DMS 273 treated with DMSO at 0.1 percent for 48 hours (cell line): ENCODE measurements around the gene KCNIP3.

Experiments used
- DNase-seq: peaks from one replicate; lab custom pipeline; 2025; lab: John Stamatoyannopoulos, UW

KCNIP3 gene

DNA sequence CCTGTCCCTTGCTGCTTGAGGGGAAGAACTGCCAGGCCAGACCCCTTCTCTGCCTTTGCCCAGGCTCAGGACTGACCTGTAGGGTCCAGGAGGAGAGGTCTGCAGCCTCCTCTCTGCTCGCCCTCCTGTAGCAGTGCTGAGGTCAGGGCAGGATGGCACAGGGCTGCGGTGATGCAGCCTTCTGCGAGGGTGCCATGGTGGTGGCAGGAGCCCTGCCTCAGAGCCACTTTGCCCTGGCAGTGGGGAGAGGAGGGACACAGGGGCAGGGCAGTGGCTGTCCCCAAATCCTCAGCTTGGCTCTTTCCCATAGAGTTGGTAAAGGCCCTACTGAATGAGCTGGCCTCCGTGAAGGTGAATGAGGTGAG is 22.0 kb upstream of the KCNIP3 start:
- DNase-seq: no peak

- no peak for DNase-seq
Measured at GRCh38 chr2:95275601-95276243, 21.4 kb upstream of the KCNIP3 start.

GRCh38 chr2:95276244-95276887 is 20.8 kb upstream of the KCNIP3 start:
- no peak for DNase-seq

DNA sequence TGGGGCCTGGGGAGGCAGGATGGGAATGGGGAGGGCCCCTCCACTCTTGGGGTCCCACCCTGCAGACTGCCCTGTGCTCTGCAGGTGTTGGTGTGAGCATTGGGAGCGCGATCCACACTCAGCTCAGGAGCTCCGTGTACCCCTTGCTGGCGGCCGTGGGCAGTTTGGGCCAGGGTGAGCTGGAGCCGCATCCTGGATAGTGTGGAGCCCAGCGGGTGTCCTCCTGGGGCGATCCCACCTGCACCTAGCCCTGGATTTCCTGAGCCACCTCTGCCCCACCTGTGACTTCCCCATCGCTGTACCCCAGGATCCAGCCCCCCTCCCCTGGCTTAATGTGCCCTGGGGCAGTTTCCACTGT is 20.3 kb upstream of the KCNIP3 start:
- no peak for DNase-seq

DNA sequence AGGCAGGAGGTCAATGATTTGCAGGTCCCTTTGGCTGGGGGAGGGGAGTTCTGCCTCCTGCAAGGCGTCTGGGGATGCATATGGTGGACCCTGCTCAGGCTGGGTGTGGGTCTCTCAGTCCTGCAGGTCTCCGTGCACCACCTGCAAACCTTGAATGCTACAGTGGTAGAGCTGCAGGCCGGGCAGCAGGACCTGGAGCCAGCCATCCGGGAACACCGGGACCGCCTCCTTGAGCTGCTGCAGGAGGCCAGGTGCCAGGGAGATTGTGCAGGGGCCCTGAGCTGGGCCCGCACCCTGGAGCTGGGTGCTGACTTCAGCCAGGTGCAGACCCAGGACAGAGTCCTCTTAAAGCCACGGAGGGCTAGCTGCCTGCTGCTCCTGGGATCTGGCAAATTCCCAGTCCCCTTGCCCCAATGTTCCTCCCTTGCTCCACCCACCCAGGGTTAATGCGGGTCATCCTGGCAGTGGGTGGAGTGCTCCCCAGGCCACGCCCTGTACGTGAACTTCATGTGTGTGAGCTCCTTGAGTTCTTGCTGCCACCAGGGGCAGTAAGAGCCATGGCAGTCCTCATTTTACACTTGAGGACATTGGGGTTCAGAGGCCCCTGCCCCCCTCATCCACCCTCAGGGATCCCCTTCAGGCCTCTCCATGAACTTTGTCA is 19.8 kb upstream of the KCNIP3 start:
- DNase-seq: no peak

DNA sequence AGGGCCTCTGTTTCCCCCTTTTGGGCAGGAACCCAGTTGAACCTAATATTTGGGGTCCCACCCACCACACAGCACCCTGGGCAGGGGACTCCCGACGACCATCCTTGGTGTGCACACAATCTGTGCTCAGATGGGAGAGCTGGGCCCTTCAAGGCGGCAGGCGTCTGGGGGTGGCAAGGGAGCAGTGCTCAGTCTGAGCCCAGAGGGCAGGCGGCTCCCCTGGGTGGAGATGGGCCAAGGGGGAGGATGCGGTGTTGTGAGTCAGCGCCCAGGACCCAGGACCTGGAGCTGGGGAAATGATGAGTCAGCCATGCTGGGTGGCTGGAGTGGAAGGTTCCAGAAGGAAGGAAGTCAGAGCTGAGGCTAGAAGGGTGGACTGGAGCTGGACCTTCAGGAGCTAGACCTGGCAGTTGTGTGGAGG is 19.1 kb upstream of the KCNIP3 start:
- no peak for DNase-seq

DNA sequence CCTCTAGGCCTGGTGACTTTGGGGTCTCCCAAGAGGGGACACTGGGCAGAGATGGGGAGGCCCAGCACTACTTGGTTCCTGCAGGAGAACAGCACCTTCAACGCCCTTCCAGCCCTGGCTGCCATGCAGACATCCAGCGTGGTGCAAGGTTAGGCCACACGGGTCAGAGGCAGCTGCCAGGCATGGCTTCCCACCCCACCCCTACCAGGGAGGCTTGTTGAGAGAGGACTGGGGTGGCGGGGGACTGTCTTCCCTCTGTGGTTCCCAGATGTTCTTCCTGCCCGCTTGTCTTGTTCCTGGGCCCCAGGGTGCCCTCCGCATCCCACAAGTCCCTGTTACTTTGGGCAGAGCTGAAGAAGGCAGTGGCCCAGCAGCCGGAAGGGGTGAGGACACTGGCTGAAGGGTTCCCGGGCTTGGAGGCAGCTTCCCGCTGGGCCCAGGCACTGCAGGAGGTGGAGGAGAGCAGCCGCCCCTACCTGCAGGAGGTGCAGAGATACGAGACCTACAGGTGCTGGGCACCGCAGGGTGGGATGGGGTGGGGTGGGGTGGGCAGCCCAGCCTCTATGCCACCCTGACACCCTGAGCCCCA is 18.4 kb upstream of the KCNIP3 start:
- DNase-seq: no peak

DNA sequence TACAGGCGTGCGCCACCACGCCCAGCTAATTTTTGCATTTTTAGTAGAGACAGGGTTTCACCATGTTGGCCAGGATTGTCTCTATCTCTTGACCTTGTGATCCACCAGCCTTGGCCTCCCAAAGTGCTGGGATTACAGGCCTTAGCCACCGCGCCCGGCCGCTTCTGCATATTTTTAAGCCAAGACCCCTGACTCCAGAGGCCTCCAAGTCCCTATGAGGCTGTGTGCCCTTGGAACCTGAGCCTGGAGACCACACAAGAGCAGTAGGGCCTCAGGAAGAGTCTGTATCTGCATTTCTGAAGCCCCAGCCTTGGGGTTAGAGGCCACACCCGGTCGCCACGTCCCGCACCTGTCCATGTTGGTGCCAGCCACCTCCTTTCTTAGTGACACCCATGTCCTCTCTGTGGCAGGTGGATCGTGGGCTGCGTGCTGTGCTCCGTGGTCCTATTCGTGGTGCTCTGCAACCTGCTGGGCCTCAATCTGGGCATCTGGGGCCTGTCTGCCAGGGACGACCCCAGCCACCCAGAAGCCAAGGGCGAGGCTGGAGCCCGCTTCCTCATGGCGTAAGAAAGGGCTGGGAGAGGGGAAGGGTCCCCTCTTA is 17.6 kb upstream of the KCNIP3 start:
- no peak for DNase-seq

DNA sequence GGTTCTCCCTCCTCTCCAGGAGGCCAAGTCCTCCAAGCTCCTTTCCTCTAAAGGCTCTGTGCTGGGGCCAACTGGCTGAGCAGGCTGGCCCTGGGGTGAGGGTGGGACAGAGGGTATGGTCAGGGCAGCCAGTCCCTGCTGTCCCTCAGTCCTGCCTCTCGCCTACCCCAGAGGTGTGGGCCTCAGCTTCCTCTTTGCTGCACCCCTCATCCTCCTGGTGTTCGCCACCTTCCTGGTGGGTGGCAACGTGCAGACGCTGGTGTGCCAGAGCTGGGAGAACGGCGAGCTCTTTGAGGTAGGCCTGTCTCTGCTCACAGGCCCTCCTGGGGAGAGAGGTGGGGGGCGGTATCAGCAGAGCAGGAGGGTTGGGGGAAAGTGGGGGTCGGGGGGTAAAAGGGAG is 16.1 kb upstream of the KCNIP3 start:
- no peak for DNase-seq

DNA sequence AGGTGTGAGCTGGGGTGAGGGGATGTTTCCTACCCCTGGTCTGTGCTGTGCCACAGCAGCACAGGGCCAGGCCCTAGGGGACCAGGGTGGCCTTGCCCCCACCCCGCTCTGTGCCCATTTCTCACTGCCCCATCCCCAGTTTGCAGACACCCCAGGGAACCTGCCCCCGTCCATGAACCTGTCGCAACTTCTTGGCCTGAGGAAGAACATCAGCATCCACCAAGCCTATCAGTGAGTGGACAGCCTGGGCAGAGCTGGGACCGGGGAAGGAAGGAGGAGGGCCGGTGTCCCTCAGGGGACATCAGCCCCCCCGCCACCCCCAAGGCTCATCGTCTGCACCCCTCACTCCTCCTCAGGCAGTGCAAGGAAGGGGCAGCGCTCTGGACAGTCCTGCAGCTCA is 15.4 kb upstream of the KCNIP3 start:
- DNase-seq: no peak

DNA sequence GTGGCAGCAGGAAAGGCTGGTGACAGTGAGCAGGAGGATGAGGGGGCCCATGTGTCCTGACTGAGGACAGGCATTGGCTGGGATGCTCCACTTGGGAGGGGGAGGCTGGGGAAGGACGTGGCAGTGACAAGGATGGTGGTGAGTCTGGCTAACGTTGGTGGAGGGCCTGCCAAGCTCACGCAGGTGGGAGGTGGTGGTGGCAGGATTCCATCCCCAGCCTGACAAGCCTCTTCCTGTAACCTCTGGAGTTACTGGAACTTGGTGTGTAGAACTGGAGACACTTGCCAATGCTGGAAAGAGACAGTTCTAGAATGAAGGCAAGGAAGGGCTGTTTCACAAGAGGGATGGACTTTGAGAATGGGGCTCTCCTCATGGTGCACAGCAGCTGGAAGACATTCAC is 14.7 kb upstream of the KCNIP3 start:
- DNase-seq: no peak

DNA sequence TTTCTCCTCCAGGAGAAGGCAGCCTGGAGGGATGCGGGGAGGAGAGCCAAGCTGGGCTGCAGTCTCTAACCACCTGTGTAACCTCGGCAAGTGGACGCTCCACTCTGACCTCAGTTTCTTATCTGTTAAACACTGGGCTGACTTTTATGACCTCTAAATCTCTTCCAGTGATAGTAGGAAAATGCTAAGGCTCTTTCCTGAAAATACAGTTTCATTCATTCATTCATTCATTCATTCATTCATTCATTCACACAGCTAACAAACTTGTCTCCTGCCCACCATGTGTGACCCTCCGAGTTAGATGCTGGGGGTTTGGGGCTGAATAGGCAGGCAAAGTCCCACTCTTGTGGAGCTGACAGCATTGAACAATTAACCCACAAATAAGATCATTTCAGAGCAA is 13.6 kb upstream of the KCNIP3 start:
- DNase-seq: no peak

GRCh38 chr2:95284886-95285541 is 12.1 kb upstream of the KCNIP3 start:
- DNase-seq: no peak

GRCh38 chr2:95285542-95285932 is 11.6 kb upstream of the KCNIP3 start:
- DNase-seq: no peak

- DNase-seq: no peak
Measured at GRCh38 chr2:95287336-95287735, 9.8 kb upstream of the KCNIP3 start.

- DNase-seq: no peak
Measured at GRCh38 chr2:95287806-95288205, 9.3 kb upstream of the KCNIP3 start.

DNA sequence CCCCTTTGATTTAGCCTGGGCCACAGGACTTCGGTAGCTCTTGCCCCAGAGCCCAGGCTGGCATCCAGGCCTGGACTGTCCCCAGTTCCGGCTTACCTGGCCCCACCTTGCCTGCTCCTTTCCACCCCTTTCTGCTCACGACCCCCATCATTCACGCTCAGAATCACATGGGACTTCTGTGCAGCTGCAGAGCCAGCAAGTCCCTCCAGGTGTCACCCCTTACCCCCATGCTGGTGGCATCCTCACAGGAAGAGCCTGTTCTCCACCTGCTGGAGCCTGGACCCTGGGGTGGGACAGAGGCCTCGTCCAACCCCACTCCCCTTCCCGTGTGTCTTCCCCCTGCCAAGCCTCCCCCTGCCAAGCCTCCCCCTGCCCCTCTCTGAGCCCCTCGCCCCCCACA is 7.9 kb upstream of the KCNIP3 start:
- DNase-seq: no peak

GRCh38 chr2:95291222-95291621 is 5.9 kb upstream of the KCNIP3 start:
- DNase-seq: no peak

DNA sequence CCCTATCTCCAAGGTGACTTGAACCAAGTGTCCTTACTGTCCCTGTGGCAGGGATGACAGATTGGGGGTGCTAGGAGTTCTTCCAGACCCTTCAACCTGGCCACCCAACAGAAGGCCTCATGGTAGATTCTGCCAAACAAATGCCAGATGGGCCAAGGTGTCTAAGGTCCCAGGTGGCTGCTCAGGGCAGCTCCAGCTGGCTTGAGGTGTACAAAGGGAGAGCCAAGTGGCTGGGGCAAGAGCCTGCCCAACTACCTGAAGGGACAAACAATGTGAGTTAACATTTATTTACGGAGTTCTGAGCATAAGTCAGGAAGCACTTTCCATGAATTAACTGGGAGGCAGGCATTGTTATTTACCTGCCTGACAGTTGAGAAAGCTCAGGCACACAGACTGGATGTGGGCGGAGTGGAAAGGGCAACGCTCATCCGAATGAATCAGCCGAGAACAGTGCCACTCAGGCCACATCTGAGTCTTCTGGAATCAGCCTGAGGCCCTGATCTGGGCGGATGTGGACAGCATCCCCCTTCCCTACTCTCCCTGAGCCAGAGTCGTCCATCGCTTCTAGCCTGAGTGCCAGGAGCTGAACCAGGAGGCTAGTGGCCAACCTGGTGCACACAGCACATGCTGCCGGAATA is 4.4 kb upstream of the KCNIP3 start:
- no peak for DNase-seq

DNA sequence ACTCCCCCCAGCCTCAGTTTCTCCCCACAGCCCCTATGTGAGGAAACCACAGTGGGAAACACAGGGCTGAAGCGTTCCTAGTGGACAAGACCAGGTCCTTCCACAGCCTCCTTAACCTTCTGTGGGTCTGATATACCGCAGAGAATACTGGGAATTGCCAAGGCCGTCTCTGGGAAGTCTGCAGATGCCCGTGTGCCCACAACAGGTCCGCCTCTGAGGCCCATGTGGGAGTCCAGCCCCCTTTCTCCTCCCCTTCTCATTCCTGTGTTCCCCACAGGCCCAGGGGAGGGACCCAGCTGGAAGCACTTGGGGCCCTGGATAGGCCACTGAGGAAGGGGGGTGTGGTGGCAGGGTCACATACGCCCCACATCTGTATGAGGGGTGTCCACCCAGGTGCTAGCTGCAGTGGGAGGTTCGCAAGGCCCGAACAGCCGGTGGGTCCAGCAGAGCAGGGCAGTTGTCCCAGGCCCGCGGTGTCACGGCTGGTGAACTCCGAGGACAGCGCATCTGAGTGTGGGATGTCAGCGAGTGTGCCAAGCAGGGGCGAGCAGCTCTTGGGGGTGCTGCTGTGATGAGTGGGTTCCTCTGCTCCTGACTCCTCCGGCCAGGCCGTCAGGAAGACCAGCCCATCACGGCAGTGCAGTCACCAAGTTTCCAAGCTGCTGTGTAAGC is 2.4 kb upstream of the KCNIP3 start:
- DNase-seq: no peak

DNA sequence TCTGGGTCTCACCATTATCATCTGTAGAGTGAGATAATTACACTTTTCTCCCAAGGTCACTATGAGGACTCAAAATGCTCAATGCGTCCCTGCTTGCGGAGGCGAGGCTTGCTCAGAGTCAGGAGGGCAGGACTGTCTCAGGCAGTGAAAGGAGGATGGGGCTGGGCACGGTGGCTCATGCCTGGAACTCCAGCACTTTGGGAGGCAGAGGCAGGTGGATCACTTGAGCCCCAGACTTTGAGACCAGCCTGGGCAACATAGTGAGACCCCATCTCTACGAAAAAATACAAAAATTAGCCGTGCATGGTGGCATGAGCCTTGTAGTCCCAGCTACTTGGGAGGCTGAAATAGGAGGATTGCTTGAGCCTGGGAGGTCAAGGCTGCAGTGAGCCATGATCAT is 1.8 kb upstream of the KCNIP3 start:
- DNase-seq: no peak
